RWPE2 (cell line): Measurements from ENCODE around the gene GRK3.

Experiments used
- ATAC-seq: fragments of 200-7000 bp; cut with Tn5 transposase; 3 replicates; pipeline ENCODE4 v1.9.1; 2021; ENCODE audit warnings: low read depth
- DNase-seq: peaks from one replicate; pipeline ENCODE4 v3.0.0-alpha.2; 2020; ENCODE audit warnings: low spot score
- H3K27ac ChIP-seq: fragments of 450-650 bp; 2 replicates; pipeline ENCODE4 v1.5.1; 2017; ENCODE audit warnings: mild to moderate bottlenecking; ENCODE audit not compliant: poor library complexity, severe bottlenecking
- H3K27me3 ChIP-seq: fragments of 250-450 bp; sonication (Bioruptor Pico); 2 replicates; pipeline ENCODE4 v1.5.1; 2021; ENCODE audit warnings: mild to moderate bottlenecking, moderate library complexity; ENCODE audit not compliant: insufficient read depth, poor library complexity, severe bottlenecking
- H3K36me3 ChIP-seq: fragments of 250-450 bp; sonication (Bioruptor Pico); 2 replicates; pipeline ENCODE4 v1.5.1; 2020; ENCODE audit warnings: low read depth, mild to moderate bottlenecking, moderate library complexity
- H3K4me1 ChIP-seq: fragments of 250-450 bp; sonication (Bioruptor Pico); 2 replicates; pipeline ENCODE4 v1.5.1; 2021; ENCODE audit warnings: mild to moderate bottlenecking, moderate library complexity; ENCODE audit not compliant: insufficient read depth, poor library complexity, severe bottlenecking
- H3K4me3 ChIP-seq: fragments of 250-450 bp; sonication (Bioruptor Pico); 2 replicates; pipeline ENCODE4 v1.5.1; 2021; ENCODE audit warnings: mild to moderate bottlenecking, moderate library complexity; ENCODE audit not compliant: severe bottlenecking
- H3K9me3 ChIP-seq: fragments of 250-450 bp; sonication (Bioruptor Pico); 2 replicates; pipeline ENCODE4 v1.5.1; 2021; ENCODE audit warnings: mild to moderate bottlenecking, moderate library complexity; ENCODE audit not compliant: severe bottlenecking
- CTCF ChIP-seq: fragments of 450-650 bp; IDR thresholded peaks from one replicate; pipeline ENCODE4 v1.5.1; 2017; ENCODE audit warnings: mild to moderate bottlenecking, moderate library complexity; ENCODE audit not compliant: poor library complexity, severe bottlenecking

The GRK3 gene

GRCh38 chr22:25643232-25644000 is 78.9 kb downstream of the GRK3 start:
- Histone ChIP-seq H3K27me3 (no peaks in the 10 kb centered on the region), H3K27ac (no peak overlapping the region), H3K4me3 (no peak overlapping the region), H3K9me3 (peaks cover 3% of the 10 kb centered on the region), H3K4me1 (peaks cover 5% of the 10 kb centered on the region), H3K36me3 (peaks cover 5% of the 10 kb centered on the region; the same call in 1 of the 2 replicates)
- DNase-seq (no peak), ATAC-seq (no peak)
- TF ChIP-seq CTCF: no peak

DNA sequence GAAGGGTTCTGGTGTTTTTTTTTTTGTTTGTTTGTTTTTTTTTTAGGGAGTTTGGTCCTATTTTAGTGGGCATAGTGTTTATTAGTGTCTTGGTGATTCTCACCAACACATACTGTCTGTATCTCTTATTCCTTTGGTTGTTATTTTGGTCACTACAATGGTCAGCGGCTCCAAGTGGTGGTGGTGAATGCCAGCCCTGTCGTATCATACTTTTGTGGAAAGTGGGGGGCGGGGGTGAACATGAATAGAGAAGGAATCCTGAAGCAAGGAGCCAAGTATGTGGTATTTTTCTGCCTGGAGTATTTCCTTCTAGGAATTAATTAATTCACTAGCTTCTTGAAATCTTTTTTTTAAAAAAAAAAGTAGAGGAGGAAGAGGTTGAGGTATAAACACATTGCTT is 79.6 kb downstream of the GRK3 start:
- Histone ChIP-seq H3K4me3 (no peak overlapping the region), H3K36me3 (peaks cover 5% of the 10 kb centered on the region; the same call in 1 of the 2 replicates), H3K27ac (no peak overlapping the region), H3K4me1 (peaks cover 5% of the 10 kb centered on the region), H3K27me3 (no peaks in the 10 kb centered on the region), H3K9me3 (peaks cover 3% of the 10 kb centered on the region)
- TF ChIP-seq CTCF: no peak
- ATAC-seq (no peak), DNase-seq (no peak)

DNA sequence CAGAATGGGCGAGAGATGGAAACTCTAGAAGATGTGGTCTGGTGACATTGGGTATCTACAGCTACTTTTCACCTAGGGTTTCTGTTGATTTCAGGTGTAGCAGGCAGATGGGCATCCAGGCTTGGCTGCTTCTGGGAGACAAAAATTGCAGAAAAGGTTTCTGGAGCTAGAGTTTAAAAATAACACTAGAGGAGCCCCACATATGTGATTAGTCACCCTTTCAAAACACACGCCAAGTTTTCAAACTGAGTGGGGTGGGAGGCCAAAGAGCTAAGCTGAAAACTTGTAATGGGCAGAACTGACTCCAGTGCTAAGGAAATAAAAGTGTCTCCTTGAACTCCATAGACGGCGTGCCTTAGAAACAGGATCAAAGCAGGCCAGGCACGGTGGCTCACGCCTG is 80.8 kb downstream of the GRK3 start:
- Histone ChIP-seq H3K36me3 (peaks cover 5% of the 10 kb centered on the region; the same call in 1 of the 2 replicates), H3K4me1 (peaks cover 5% of the 10 kb centered on the region), H3K27me3 (no peaks in the 10 kb centered on the region), H3K9me3 (no peaks in the 10 kb centered on the region), H3K27ac (no peak overlapping the region), H3K4me3 (no peak overlapping the region)
- ATAC-seq: no peak
- TF ChIP-seq CTCF: no peak
- DNase-seq: no peak

DNA sequence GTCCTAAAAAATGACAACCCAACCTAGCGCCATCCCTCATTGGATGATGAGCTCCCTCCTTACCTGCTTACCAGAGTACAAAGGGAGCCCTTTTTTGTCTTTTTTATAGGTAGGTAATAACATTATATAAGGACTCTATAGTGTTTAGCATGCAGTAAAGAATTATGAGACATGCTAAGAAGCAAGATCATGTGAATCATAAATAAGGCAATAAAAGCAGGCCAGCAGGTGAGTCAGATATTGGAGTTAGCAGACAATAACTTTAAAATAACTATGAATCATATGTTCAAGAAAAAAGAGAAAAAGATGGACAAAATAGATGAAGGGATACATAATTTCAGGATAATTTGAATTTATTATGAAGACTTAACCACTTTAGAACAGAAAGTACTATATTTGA is 81.5 kb downstream of the GRK3 start:
- no peak overlapping the region for H3K27ac ChIP-seq
- no peaks in the 10 kb centered on the region for H3K36me3 ChIP-seq
- no peaks in the 10 kb centered on the region for H3K27me3 ChIP-seq
- peaks cover 5% of the 10 kb centered on the region for H3K4me1 ChIP-seq
- ATAC-seq (peak; percentile 82), DNase-seq (no peak)
- H3K9me3 ChIP-seq: no peaks in the 10 kb centered on the region
- TF ChIP-seq CTCF: no peak
- no peak overlapping the region for H3K4me3 ChIP-seq

GRCh38 chr22:25650833-25651232 is 86.4 kb downstream of the GRK3 start:
- H3K27ac ChIP-seq: no peak overlapping the region
- peaks cover 17% of the 10 kb centered on the region for H3K4me1 ChIP-seq
- no peaks in the 10 kb centered on the region for H3K9me3 ChIP-seq
- no peaks in the 10 kb centered on the region for H3K36me3 ChIP-seq
- ATAC-seq (no peak), DNase-seq (no peak)
- no peak for TF ChIP-seq CTCF
- H3K27me3 ChIP-seq: no peaks in the 10 kb centered on the region
- no peak overlapping the region for H3K4me3 ChIP-seq
